ENCODE measurements around the gene SERTM2. TPM values are rescaled to one million over a fixed set of nuclear protein-coding genes. Genes with fewer than 3 reads are reported as not detected.

The SERTM2 gene
- not detected for total RNA-seq (ENCODE audit: unreplicated experiment)
- long read RNA-seq: 0 reads

- no peaks in the 10 kb centered on the region for H3K27me3 Mint-ChIP-seq (ENCODE audit: unreplicated experiment)
- H3K36me3 Mint-ChIP-seq (ENCODE audit: unreplicated experiment): no peaks in the 10 kb centered on the region
- TF ChIP-seq, protein P1, sequence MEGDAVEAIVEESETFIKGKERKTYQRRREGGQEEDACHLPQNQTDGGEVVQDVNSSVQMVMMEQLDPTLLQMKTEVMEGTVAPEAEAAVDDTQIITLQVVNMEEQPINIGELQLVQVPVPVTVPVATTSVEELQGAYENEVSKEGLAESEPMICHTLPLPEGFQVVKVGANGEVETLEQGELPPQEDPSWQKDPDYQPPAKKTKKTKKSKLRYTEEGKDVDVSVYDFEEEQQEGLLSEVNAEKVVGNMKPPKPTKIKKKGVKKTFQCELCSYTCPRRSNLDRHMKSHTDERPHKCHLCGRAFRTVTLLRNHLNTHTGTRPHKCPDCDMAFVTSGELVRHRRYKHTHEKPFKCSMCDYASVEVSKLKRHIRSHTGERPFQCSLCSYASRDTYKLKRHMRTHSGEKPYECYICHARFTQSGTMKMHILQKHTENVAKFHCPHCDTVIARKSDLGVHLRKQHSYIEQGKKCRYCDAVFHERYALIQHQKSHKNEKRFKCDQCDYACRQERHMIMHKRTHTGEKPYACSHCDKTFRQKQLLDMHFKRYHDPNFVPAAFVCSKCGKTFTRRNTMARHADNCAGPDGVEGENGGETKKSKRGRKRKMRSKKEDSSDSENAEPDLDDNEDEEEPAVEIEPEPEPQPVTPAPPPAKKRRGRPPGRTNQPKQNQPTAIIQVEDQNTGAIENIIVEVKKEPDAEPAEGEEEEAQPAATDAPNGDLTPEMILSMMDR (IDR thresholded peaks at IDR 0.05; ENCODE audit: partially characterized antibody, unreplicated experiment): no peak
- peaks cover 5% of the 10 kb centered on the region for H3K4me1 Mint-ChIP-seq (ENCODE audit: low read depth, unreplicated experiment)
- no peak for DNase-seq
- H3K9me3 Mint-ChIP-seq (ENCODE audit: unreplicated experiment): no peaks in the 10 kb centered on the region
- H3K4me3 Mint-ChIP-seq (ENCODE audit: unreplicated experiment): no peak within 1 kb of the TSS
- no peak within 1 kb of the TSS for H3K27ac Mint-ChIP-seq (ENCODE audit: unreplicated experiment)
These were observed at the start of gene SERTM2 for GRCh38 chrX:111511477-111511876. Gene SERTM2, plus strand, starts transcription at chrX:111511645. Its CDS starts 7,213 bp downstream, at chrX:111518858.

DNA sequence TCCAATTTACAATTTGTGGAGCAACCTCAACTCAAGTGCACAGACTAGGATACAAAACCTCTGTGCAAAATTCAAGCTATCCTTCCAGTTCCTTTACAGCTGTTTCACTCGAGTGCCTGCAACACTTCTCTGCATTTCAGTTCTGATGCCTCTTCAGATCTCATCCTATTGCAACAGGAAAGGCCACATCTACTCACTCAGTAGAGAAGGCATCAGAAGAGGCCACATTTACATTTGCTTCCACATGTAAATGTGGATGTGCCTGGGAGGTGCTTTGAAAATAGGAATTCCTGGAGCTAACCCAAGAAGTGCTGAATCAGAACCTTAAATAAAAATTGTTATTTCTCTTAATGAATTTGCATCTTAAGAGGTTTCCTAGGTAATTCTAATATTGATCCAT is 45.8 kb upstream of the SERTM2 start:
- Mint-ChIP-seq H3K27ac (ENCODE audit: unreplicated experiment) (no peak overlapping the region), H3K4me3 (ENCODE audit: unreplicated experiment) (no peak overlapping the region), H3K36me3 (ENCODE audit: unreplicated experiment) (no peaks in the 10 kb centered on the region), H3K9me3 (ENCODE audit: unreplicated experiment) (peaks cover 1% of the 10 kb centered on the region), H3K27me3 (ENCODE audit: unreplicated experiment) (no peaks in the 10 kb centered on the region), H3K4me1 (ENCODE audit: low read depth, unreplicated experiment) (no peaks in the 10 kb centered on the region)
- no peak for DNase-seq
- TF ChIP-seq, protein P1 (IDR thresholded peaks at IDR 0.05; ENCODE audit: partially characterized antibody, unreplicated experiment): no peak

DNA sequence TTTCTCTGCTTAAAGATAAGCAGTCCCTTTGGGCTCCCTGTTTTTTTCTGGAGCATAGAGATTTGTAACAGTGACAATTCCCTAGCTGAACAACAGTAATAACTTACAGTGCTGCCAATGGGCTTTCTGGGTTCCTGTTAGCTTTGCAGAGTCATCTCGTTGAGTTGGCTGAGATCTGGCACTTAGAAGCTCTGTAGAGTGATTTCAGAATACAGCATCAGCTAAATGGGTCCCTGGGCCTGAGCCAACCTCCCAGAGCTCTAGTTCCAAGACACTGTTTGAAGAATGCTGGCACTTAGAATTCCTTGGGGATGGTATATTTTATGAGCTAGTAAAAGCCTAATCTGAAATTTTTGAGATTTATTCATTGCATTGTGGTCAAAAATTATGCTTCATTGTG is 43.5 kb upstream of the SERTM2 start:
- TF ChIP-seq, protein P1 (IDR thresholded peaks at IDR 0.05; ENCODE audit: partially characterized antibody, unreplicated experiment): no peak
- DNase-seq: no peak
- H3K27me3 Mint-ChIP-seq (ENCODE audit: unreplicated experiment): no peaks in the 10 kb centered on the region
- no peak overlapping the region for H3K4me3 Mint-ChIP-seq (ENCODE audit: unreplicated experiment)
- H3K36me3 Mint-ChIP-seq (ENCODE audit: unreplicated experiment): peaks cover 6% of the 10 kb centered on the region
- H3K9me3 Mint-ChIP-seq (ENCODE audit: unreplicated experiment): peaks cover 1% of the 10 kb centered on the region
- no peak overlapping the region for H3K27ac Mint-ChIP-seq (ENCODE audit: unreplicated experiment)
- no peaks in the 10 kb centered on the region for H3K4me1 Mint-ChIP-seq (ENCODE audit: low read depth, unreplicated experiment)

DNA sequence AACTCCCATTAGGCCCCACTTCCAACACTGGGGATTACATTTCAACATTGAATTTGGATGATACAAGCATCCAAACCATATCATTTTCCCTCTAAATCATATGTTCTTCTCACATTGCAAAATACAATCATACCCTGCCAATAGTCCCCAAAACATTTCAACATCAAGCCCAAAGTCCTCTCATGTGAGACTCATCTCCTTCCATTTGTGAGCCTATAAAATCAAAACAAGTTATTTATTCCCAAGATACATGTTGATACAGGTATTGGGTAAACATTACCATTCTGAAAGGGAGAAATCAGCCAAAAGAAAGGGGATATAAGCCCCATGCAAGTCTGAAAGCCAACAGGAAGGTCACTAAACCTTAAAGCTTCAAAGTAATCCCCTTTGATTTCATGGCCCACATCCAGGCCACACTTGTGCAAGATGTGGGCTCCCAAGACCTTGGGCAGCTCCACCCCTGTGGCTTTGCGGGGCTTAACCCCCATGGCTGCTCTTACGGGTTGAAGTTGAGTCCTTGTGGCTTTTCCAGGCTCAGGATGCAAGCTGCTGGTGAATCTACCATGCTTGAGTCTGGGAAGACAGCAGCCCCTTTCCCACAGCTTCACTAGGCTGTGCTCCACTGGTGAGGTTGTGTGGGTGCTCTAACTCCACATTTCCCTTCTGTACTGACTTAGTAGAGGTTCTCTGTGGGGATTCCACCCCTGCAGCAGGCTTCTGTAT is 40.6 kb upstream of the SERTM2 start:
- H3K4me3 Mint-ChIP-seq (ENCODE audit: unreplicated experiment): no peak overlapping the region
- peaks cover 6% of the 10 kb centered on the region for H3K36me3 Mint-ChIP-seq (ENCODE audit: unreplicated experiment)
- H3K9me3 Mint-ChIP-seq (ENCODE audit: unreplicated experiment): peaks cover 1% of the 10 kb centered on the region
- H3K27me3 Mint-ChIP-seq (ENCODE audit: unreplicated experiment): no peaks in the 10 kb centered on the region
- no peak overlapping the region for H3K27ac Mint-ChIP-seq (ENCODE audit: unreplicated experiment)
- no peak for DNase-seq
- TF ChIP-seq, protein P1 (IDR thresholded peaks at IDR 0.05; ENCODE audit: partially characterized antibody, unreplicated experiment): no peak
- H3K4me1 Mint-ChIP-seq (ENCODE audit: low read depth, unreplicated experiment): peaks cover 3% of the 10 kb centered on the region

DNA sequence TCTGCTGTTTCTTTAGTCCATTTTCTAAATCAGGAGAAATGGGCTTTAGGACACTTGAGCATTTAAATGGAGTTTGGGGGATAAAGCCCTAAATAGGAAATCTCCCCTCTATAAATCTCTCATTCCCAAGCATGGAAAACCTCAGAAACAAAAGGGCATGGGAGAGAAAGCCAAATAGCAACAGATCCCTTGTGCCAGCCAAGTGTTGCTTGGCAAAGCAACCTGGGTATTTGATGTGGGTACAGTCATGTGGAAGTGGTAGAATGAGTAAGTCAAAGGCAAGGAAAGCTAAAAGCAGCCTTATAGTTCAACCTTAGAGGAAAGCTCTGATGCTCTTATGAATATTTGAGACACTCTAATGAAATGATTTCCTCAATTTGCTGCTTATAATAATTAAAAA is 29.5 kb upstream of the SERTM2 start:
- Mint-ChIP-seq H3K4me1 (ENCODE audit: low read depth, unreplicated experiment) (peaks cover 1% of the 10 kb centered on the region), H3K27me3 (ENCODE audit: unreplicated experiment) (no peaks in the 10 kb centered on the region), H3K9me3 (ENCODE audit: unreplicated experiment) (peaks cover 1% of the 10 kb centered on the region), H3K36me3 (ENCODE audit: unreplicated experiment) (no peaks in the 10 kb centered on the region), H3K4me3 (ENCODE audit: unreplicated experiment) (no peak overlapping the region), H3K27ac (ENCODE audit: unreplicated experiment) (no peak overlapping the region)
- DNase-seq: no peak
- TF ChIP-seq, protein P1 (IDR thresholded peaks at IDR 0.05; ENCODE audit: partially characterized antibody, unreplicated experiment): no peak

All from glutamatergic neuron (in vitro differentiated cells).